Measurements from ENCODE around the gene SLC44A5.

DNA sequence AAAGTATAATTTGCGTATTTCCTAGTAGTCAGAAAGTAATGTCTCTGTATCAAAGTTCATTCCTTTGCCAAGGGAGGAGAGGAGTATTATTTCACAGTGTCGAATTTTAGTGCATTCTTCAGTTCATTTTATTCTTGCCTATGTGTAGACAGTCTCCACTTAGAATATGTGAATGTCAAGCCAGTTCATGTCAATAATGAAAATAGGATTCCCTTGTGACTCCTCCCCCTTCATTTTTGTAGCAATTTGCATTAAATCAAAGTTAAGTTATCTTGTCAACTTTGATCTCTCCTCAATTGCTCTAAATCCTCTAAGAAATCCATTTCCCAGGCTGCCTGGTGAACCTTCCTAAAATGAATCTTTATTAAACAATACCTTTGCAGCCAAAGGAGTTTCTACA lies 179.1 kb downstream of the SLC44A5 start:
- TF ChIP-seq, protein P1, sequence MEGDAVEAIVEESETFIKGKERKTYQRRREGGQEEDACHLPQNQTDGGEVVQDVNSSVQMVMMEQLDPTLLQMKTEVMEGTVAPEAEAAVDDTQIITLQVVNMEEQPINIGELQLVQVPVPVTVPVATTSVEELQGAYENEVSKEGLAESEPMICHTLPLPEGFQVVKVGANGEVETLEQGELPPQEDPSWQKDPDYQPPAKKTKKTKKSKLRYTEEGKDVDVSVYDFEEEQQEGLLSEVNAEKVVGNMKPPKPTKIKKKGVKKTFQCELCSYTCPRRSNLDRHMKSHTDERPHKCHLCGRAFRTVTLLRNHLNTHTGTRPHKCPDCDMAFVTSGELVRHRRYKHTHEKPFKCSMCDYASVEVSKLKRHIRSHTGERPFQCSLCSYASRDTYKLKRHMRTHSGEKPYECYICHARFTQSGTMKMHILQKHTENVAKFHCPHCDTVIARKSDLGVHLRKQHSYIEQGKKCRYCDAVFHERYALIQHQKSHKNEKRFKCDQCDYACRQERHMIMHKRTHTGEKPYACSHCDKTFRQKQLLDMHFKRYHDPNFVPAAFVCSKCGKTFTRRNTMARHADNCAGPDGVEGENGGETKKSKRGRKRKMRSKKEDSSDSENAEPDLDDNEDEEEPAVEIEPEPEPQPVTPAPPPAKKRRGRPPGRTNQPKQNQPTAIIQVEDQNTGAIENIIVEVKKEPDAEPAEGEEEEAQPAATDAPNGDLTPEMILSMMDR (IDR thresholded peaks at IDR 0.05; ENCODE audit: low read depth, low read length): no peak
- no peak for TF ChIP-seq EZH2phosphoT487 (IDR thresholded peaks at IDR 0.05; ENCODE audit: low read depth)
